Liver (tissue), 3 donors: ENCODE measurements around the gene CD52.

Experiments used
- EGR1 ChIP-seq, 2 donors: IDR thresholded peaks; 2 replicates each; pipeline ENCODE4 v1.6.1; 2016 to 2018; ENCODE audit warnings: antibody characterized with exemption in 2 of 2, low read depth in 2 of 2
- JUND ChIP-seq, 2 donors: IDR thresholded peaks; 2 replicates each; pipeline ENCODE4 v1.6.1; 2016; ENCODE audit warnings: antibody characterized with exemption in 2 of 2
- SP1 ChIP-seq: IDR thresholded peaks from 2 replicates; pipeline ENCODE4 v1.6.1; 2018; ENCODE audit warnings: antibody characterized with exemption, mild to moderate bottlenecking
- TAF1 ChIP-seq: conservative IDR thresholded peaks from 2 replicates; pipeline ENCODE4 v1.6.1; 2016; ENCODE audit warnings: antibody characterized with exemption, mild to moderate bottlenecking
- YY1 ChIP-seq: IDR thresholded peaks from 2 replicates; pipeline ENCODE4 v1.6.1; 2016; ENCODE audit warnings: antibody characterized with exemption, mild to moderate bottlenecking
- TF ChIP-seq, protein P1 (sequence below): fragments of 150-350 bp; IDR thresholded peaks from 2 replicates; pipeline ENCODE4 v1.5.1; 2017; ENCODE audit warnings: improper control_type of control experiment, low read depth, low read length; ENCODE audit not compliant: missing input control
- TF ChIP-seq, protein P2 (sequence below): IDR thresholded peaks from 2 replicates; pipeline ENCODE4 v1.6.1; 2016; ENCODE audit warnings: antibody characterized with exemption, mild to moderate bottlenecking
- TF ChIP-seq, protein P3 (sequence below): IDR thresholded peaks from 2 replicates; pipeline ENCODE4 v1.6.1; 2016; ENCODE audit warnings: antibody characterized with exemption
- TF ChIP-seq, protein P4 (sequence below): IDR thresholded peaks from 2 replicates; pipeline ENCODE4 v1.6.1; 2016; ENCODE audit warnings: antibody characterized with exemption
- donor health status: healthy.
- donor health status: healthy.

GRCh38 chr1:26284597-26285347 is 33.0 kb upstream of the CD52 start:
- TF ChIP-seq, protein P1, sequence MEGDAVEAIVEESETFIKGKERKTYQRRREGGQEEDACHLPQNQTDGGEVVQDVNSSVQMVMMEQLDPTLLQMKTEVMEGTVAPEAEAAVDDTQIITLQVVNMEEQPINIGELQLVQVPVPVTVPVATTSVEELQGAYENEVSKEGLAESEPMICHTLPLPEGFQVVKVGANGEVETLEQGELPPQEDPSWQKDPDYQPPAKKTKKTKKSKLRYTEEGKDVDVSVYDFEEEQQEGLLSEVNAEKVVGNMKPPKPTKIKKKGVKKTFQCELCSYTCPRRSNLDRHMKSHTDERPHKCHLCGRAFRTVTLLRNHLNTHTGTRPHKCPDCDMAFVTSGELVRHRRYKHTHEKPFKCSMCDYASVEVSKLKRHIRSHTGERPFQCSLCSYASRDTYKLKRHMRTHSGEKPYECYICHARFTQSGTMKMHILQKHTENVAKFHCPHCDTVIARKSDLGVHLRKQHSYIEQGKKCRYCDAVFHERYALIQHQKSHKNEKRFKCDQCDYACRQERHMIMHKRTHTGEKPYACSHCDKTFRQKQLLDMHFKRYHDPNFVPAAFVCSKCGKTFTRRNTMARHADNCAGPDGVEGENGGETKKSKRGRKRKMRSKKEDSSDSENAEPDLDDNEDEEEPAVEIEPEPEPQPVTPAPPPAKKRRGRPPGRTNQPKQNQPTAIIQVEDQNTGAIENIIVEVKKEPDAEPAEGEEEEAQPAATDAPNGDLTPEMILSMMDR = peak; percentile 60
- TF ChIP-seq, protein P2, sequence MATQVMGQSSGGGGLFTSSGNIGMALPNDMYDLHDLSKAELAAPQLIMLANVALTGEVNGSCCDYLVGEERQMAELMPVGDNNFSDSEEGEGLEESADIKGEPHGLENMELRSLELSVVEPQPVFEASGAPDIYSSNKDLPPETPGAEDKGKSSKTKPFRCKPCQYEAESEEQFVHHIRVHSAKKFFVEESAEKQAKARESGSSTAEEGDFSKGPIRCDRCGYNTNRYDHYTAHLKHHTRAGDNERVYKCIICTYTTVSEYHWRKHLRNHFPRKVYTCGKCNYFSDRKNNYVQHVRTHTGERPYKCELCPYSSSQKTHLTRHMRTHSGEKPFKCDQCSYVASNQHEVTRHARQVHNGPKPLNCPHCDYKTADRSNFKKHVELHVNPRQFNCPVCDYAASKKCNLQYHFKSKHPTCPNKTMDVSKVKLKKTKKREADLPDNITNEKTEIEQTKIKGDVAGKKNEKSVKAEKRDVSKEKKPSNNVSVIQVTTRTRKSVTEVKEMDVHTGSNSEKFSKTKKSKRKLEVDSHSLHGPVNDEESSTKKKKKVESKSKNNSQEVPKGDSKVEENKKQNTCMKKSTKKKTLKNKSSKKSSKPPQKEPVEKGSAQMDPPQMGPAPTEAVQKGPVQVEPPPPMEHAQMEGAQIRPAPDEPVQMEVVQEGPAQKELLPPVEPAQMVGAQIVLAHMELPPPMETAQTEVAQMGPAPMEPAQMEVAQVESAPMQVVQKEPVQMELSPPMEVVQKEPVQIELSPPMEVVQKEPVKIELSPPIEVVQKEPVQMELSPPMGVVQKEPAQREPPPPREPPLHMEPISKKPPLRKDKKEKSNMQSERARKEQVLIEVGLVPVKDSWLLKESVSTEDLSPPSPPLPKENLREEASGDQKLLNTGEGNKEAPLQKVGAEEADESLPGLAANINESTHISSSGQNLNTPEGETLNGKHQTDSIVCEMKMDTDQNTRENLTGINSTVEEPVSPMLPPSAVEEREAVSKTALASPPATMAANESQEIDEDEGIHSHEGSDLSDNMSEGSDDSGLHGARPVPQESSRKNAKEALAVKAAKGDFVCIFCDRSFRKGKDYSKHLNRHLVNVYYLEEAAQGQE = no peak
- TF ChIP-seq, protein P3, sequence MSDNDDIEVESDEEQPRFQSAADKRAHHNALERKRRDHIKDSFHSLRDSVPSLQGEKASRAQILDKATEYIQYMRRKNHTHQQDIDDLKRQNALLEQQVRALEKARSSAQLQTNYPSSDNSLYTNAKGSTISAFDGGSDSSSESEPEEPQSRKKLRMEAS = no peak
- TF ChIP-seq TAF1 (no peak), SP1 (no peak), JUND (IDR thresholded peaks at IDR 0.05) (no peak), YY1 (no peak), EGR1 (IDR thresholded peaks at IDR 0.05; ENCODE audit: low read depth in 2 of 2) (no peak)
- TF ChIP-seq, protein P4, sequence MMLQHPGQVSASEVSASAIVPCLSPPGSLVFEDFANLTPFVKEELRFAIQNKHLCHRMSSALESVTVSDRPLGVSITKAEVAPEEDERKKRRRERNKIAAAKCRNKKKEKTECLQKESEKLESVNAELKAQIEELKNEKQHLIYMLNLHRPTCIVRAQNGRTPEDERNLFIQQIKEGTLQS = no peak
